Neural cell (in vitro differentiated cells): Measurements from ENCODE around the gene HERPUD2. TPM values are rescaled to one million over a fixed set of nuclear protein-coding genes. Genes with fewer than 3 reads are reported as not detected.

ENCODE experiments used
- H2AFZ ChIP-seq: fragments of 200-600, 300-800 bp; sonication (generic), shearing (Covaris generic); 2 replicates; pipeline ENCODE4 v1.6.0; 2014; ENCODE audit warnings: low read depth, mild to moderate bottlenecking, antibody characterized with exemption, low read length, moderate library complexity
- H3F3A ChIP-seq: fragments of 200-600 bp; shearing (Covaris generic); 2 replicates; pipeline ENCODE4 v1.6.1; 2016; ENCODE audit warnings: mild to moderate bottlenecking, moderate library complexity, mixed read lengths, antibody characterized with exemption, low read length; ENCODE audit not compliant: insufficient read depth, poor library complexity, severe bottlenecking
- H3K27ac ChIP-seq: fragments of 200-600, 300-800 bp; sonication (generic), shearing (Covaris generic); 2 replicates; pipeline ENCODE4 v1.5.1; 2014; ENCODE audit warnings: mild to moderate bottlenecking, low read length, moderate library complexity
- H3K27me3 ChIP-seq: fragments of 300-800, 200-600 bp; sonication (generic), shearing (Covaris generic); 2 replicates; pipeline ENCODE4 v1.6.0; 2014; ENCODE audit warnings: mild to moderate bottlenecking, low read depth, low read length, moderate library complexity; ENCODE audit not compliant: insufficient read depth
- H3K36me3 ChIP-seq: fragments of 300-800, 200-600 bp; sonication (generic), shearing (Covaris generic); 2 replicates; pipeline ENCODE4 v1.5.1; 2014; ENCODE audit warnings: mild to moderate bottlenecking, antibody characterized with exemption, low read length, moderate library complexity; ENCODE audit not compliant: insufficient read depth
- H3K4me2 ChIP-seq: fragments of 300-800, 200-600 bp; sonication (generic), shearing (Covaris generic); 2 replicates; pipeline ENCODE4 v1.6.0; 2014; ENCODE audit warnings: mild to moderate bottlenecking, low read length
- H3K4me3 ChIP-seq: fragments of 300-800, 200-600 bp; sonication (generic), shearing (Covaris generic); 2 replicates; pipeline ENCODE4 v1.5.1; 2014; ENCODE audit warnings: mild to moderate bottlenecking, low read length, moderate library complexity
- H3K79me2 ChIP-seq: fragments of 200-600 bp; shearing (Covaris generic); replicated peaks from 2 replicates; pipeline ENCODE4 v1.6.0; 2014; ENCODE audit warnings: mild to moderate bottlenecking, low read length, moderate library complexity; ENCODE audit not compliant: insufficient read depth
- H3K9ac ChIP-seq: fragments of 300-800, 200-600 bp; sonication (generic), shearing (Covaris generic); 2 replicates; pipeline ENCODE4 v1.6.1; 2016; ENCODE audit warnings: mild to moderate bottlenecking, low read length, mixed read lengths
- H3K9me2 ChIP-seq: fragments of 200-600 bp; shearing (Covaris generic); 2 replicates; pipeline ENCODE4 v1.6.1; 2016; ENCODE audit warnings: mild to moderate bottlenecking, low read length, mixed read lengths; ENCODE audit not compliant: insufficient read depth
- H3K9me3 ChIP-seq: fragments of 200-600, 300-800 bp; sonication (generic), shearing (Covaris generic); 2 replicates; pipeline ENCODE4 v1.6.1; 2016; ENCODE audit warnings: mild to moderate bottlenecking, mixed run types, low read length, moderate library complexity, mixed read lengths
- H4K20me1 ChIP-seq: fragments of 200-600 bp; shearing (Covaris generic); 2 replicates; pipeline ENCODE4 v1.6.1; 2016; ENCODE audit warnings: mild to moderate bottlenecking, mixed run types; ENCODE audit not compliant: insufficient read depth
- EP300 ChIP-seq: fragments of 450-650 bp; conservative IDR thresholded peaks from 2 replicates; pipeline ENCODE4 v1.6.1; 2014; ENCODE audit warnings: antibody characterized with exemption, mild to moderate bottlenecking, moderate library complexity; ENCODE audit not compliant: poor library complexity, severe bottlenecking
- EZH2 ChIP-seq: fragments of 200-600, 300-800 bp; shearing (Covaris generic), sonication (generic); IDR thresholded peaks from 2 replicates; pipeline ENCODE4 v1.6.1; 2014; ENCODE audit warnings: antibody characterized with exemption, low read length, borderline replicate concordance, mild to moderate bottlenecking; ENCODE audit not compliant: insufficient read depth, poor library complexity, severe bottlenecking
- MXI1 ChIP-seq: fragments of 450-650 bp; conservative IDR thresholded peaks from 2 replicates; pipeline ENCODE4 v1.6.1; 2014; ENCODE audit warnings: antibody characterized with exemption, mild to moderate bottlenecking; ENCODE audit not compliant: poor library complexity, severe bottlenecking
- POLR2AphosphoS5 ChIP-seq: IDR thresholded peaks from 2 replicates; pipeline ENCODE4 v1.6.1; 2012
- RAD21 ChIP-seq: fragments of 450-650 bp; conservative IDR thresholded peaks from 2 replicates; pipeline ENCODE4 v1.6.1; 2014; ENCODE audit warnings: antibody characterized with exemption, mild to moderate bottlenecking, moderate library complexity
- SMC3 ChIP-seq: fragments of 450-650 bp; conservative IDR thresholded peaks from 2 replicates; pipeline ENCODE4 v1.6.1; 2014; ENCODE audit warnings: antibody characterized with exemption, mild to moderate bottlenecking, moderate library complexity; ENCODE audit not compliant: poor library complexity
- TAF1 ChIP-seq: IDR thresholded peaks from 2 replicates; pipeline ENCODE4 v1.6.1; 2012; ENCODE audit warnings: low read depth
- polyA plus RNA-seq: library from polyadenylated mRNA; depleted of rRNA; stranded (reverse); fragments of >200 nt; gene quantifications from 2 replicates; pipeline ENCODE4 v1.2.3, GENCODE V29; 2014
- TF ChIP-seq, protein P1 (sequence below): IDR thresholded peaks from 2 replicates; pipeline ENCODE4 v1.6.1; 2012; ENCODE audit warnings: borderline replicate concordance

Gene HERPUD2
- polyA plus RNA-seq, 1 donor from 2014 or later = 16.7 TPM

DNA sequence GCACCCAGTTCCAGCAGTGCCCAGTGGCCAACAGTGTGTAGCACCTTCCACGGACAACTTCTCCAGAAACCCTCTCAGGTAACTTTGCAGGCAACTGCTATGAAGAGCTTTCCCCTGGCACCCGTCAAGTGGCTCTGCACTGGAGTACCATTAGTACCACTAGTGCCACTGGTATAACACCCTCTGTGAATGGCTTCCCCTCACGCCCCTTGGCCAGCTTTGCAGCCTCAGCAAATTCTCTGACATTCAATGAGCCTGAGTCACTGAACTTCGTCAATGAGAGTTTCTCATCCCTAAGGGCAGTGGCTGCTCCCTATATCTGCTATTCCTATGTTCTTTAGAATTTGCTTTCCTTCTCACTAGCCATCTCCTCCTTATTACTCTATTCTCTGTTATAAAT is 7.6 kb upstream of the HERPUD2 start:
- Histone ChIP-seq H3K4me3 (no peak overlapping the region), H3F3A (no peaks in the 10 kb centered on the region)
- TF ChIP-seq EZH2 = no peak

DNA sequence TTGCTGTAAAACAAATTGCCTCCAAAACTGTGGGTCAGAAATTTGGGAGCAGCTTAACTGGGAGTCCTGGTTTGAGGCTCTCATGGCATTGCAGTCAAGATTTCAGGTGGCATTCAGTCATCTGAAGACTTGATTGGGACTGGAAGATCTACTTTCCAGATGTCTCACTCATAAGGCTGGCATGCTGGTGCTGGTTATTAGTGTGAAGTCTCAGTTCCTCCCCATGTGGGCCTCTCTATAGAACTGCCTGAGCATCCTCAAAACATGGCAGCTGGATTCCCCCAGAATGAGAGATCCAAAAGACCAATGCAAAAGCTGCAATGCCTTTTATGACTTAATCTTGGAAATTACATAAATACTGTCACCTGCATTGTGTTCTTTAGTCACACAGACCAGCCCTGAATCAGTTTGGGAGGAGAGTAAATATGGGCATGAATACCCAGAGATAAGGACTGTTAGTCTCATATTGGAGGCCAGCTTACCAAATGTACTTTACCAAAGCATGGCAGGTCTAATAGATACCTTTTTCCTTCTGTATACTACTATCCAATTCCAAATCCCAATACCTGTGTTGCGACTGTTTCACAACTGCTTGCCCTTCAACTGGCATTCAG is 6.5 kb upstream of the HERPUD2 start:
- Histone ChIP-seq H3K4me3 (no peak overlapping the region), H3K27me3 (no peaks in the 10 kb centered on the region), H3K27ac (no peak overlapping the region)

More for the DNA sequence above, 7.6 kb upstream of the HERPUD2 start:
- H2AFZ ChIP-seq = no peak overlapping the region
- no peaks in the 10 kb centered on the region for H3K79me2 ChIP-seq
- no peaks in the 10 kb centered on the region for H3K9me2 ChIP-seq
- no peaks in the 10 kb centered on the region for H4K20me1 ChIP-seq
- H3K4me2 ChIP-seq = no peak overlapping the region
- no peaks in the 10 kb centered on the region for H3K27me3 ChIP-seq
- no peaks in the 10 kb centered on the region for H3K9me3 ChIP-seq
- no peaks in the 10 kb centered on the region for H3K36me3 ChIP-seq
- no peak overlapping the region for H3K27ac ChIP-seq
- no peak overlapping the region for H3K9ac ChIP-seq

DNA sequence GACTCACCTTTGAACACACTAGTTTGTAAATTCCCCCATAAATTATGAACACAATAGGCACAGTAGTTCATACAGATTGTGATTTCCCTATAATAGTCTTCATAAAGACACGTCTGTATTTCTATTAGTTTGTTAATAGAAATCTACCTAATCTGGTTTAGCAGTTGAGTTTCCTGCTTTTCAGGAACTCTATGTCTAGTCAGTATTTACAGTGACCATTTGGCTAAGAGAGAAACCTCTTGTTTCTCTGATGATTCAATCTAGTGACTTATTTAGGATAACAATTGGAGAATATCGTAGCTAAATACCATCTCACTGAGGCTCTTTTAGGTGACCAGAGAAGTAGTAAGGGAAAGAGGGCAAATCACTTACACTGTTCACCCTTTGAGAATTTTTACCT is 5.9 kb upstream of the HERPUD2 start:
- H3K4me3 ChIP-seq = no peak overlapping the region

More for the DNA sequence above, 6.5 kb upstream of the HERPUD2 start:
- TF ChIP-seq, protein P1, sequence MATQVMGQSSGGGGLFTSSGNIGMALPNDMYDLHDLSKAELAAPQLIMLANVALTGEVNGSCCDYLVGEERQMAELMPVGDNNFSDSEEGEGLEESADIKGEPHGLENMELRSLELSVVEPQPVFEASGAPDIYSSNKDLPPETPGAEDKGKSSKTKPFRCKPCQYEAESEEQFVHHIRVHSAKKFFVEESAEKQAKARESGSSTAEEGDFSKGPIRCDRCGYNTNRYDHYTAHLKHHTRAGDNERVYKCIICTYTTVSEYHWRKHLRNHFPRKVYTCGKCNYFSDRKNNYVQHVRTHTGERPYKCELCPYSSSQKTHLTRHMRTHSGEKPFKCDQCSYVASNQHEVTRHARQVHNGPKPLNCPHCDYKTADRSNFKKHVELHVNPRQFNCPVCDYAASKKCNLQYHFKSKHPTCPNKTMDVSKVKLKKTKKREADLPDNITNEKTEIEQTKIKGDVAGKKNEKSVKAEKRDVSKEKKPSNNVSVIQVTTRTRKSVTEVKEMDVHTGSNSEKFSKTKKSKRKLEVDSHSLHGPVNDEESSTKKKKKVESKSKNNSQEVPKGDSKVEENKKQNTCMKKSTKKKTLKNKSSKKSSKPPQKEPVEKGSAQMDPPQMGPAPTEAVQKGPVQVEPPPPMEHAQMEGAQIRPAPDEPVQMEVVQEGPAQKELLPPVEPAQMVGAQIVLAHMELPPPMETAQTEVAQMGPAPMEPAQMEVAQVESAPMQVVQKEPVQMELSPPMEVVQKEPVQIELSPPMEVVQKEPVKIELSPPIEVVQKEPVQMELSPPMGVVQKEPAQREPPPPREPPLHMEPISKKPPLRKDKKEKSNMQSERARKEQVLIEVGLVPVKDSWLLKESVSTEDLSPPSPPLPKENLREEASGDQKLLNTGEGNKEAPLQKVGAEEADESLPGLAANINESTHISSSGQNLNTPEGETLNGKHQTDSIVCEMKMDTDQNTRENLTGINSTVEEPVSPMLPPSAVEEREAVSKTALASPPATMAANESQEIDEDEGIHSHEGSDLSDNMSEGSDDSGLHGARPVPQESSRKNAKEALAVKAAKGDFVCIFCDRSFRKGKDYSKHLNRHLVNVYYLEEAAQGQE = no peak
- TF ChIP-seq SMC3 = no peak
- TF ChIP-seq POLR2AphosphoS5 = no peak
- no peaks in the 10 kb centered on the region for H3K9me3 ChIP-seq
- no peak overlapping the region for H3K4me2 ChIP-seq
- no peak overlapping the region for H3K9ac ChIP-seq
- H4K20me1 ChIP-seq = no peaks in the 10 kb centered on the region
- H3K79me2 ChIP-seq = no peaks in the 10 kb centered on the region
- H3F3A ChIP-seq = no peaks in the 10 kb centered on the region
- no peaks in the 10 kb centered on the region for H3K36me3 ChIP-seq
- H3K9me2 ChIP-seq = no peaks in the 10 kb centered on the region
- H2AFZ ChIP-seq = no peak overlapping the region

More for the DNA sequence above, 5.9 kb upstream of the HERPUD2 start:
- Histone ChIP-seq H3K4me2 (no peak overlapping the region), H3K27ac (no peak overlapping the region), H3K27me3 (no peaks in the 10 kb centered on the region), H3K9me2 (no peaks in the 10 kb centered on the region), H2AFZ (no peak overlapping the region), H3K79me2 (no peaks in the 10 kb centered on the region), H3K9me3 (no peaks in the 10 kb centered on the region), H3K36me3 (no peaks in the 10 kb centered on the region), H3K9ac (no peak overlapping the region), H3F3A (no peaks in the 10 kb centered on the region), H4K20me1 (no peaks in the 10 kb centered on the region)
- TF ChIP-seq RAD21 (no peak), EZH2 (no peak), MXI1 (no peak), TAF1 (no peak), EP300 (no peak)
